Measurements from ENCODE around the gene SHC1. TPM values are rescaled to one million over a fixed set of nuclear protein-coding genes. Genes with fewer than 3 reads are reported as not detected.

Gene SHC1
- 161 and 222 TPM in 2 replicates for total RNA-seq

DNA sequence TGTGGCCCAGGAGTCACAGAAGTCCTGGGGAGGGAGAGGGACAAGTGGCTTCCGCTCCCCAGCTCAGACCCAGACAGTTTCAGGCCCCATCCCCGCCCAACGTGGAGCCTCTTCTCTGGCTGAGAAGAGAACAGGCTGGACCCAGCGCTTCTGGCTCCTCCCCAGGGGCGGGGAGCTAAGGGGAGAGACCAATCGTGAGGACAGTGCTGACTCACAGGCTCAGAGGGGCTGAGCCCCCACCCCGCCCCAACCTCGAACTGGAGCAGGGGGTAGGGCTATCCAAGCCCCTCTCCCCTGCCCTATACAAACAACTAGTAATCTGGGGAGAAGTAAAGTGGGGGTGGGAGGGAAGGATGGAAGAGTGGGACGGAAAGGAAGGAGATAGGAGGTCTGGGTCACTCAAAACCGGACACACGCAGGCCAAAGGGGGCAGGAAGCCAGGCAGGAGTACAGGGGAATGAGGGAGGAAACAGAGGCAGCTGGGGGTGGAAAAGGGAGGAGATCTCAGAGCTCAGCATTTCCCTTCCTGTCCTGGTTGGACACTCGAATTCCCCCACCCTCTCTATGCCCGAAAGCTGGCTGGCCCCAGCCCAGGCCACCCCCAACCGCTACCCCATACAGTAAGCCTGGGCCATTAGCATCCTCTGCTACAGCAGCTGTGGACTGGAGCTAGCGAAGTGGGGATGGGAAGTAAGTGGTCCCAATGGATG lies at the start of gene SHC1:
Gene SHC1, minus strand, starts transcription at position 117 of the 710 bp plus-strand sequence. CDS start 221 bp downstream, outside the sequence.

DNA sequence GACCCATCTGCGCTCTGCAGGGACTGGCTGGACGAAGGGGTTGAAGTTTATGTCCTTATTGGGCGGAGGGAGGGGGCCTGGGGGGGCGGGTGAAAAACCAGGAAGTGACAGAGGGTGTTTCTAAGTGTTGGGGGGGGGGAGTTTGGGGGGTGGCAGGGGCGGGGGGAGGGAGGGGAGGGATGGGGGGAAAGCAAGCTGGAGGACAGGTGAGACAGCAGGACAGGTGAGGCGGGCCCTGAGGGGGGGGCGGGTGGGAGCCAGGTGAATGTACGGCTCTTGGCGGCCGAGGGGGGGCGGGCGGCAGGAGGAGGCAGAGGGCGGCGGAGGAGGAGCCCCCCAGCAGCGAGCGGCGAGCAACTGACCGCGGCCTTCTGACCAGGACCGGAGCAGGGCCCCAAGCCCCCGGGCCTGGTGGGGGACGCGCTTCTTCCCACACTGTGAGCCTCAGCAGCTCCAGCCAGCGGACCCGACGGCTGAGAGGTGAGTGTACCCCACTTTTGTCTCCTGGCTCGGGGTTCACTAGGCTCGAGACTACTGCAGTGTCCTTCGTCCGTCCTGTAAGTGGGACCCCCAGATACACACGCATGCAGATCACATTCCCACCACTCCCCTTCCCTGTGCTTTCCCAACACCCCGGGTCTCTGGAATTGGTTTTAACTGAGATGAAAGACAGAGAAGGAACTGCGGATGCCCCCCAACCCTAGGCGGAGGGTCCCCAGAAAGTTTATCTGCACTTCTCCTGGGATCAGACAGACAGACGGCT lies 32.1 kb upstream of the SHC1 start, which contains the start of gene ZBTB7B:
Gene ZBTB7B, plus strand, starts transcription at position 339 of the 763 bp plus-strand sequence. CDS start 11,859 bp downstream, outside the sequence.

GRCh38 chr1:154993572-154994268 lies 23.2 kb upstream of the SHC1 start, which contains the start of gene LENEP:
TSS of gene LENEP (plus strand) at chr1:154993586. CDS start at chr1:154993608, 22 bp downstream.

DNA sequence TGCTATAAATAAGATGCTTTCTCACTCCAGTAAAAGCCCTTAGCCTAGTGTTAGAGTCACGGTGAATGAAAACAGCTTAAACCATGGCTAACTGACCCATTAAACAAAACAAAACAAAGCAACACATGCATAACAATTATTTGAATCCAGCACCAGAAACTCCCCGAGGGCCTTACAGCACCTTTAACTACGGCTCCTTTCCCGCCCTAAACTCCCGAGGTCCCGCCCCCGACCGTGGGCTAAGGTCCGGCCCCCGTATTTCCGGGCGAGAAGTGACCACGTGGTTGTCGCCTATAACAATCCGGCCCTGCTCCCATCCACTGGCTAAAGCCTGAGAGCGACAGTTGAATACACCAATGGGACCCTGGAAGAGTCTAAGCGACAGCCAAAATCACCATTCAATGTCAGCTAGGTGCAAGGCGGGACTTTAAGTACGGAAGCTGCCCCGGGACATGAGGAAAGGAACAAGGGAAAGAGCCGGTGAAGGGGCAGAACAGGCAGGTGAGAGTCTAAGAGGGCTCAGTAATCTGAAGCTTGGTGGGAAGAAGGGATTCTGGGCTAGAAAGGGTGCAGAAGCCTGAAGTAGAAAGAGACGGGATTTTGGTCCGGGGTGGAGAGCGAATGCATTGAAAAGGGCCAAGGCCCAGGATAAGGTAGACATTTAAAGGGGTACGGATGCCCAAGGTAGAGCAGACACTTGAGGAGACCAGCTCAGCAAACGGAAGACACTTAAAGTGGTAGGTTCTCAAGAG lies 12.5 kb upstream of the SHC1 start, which contains the start of gene FLAD1:
Gene FLAD1, plus strand, starts transcription at position 448 of the 752 bp plus-strand sequence. CDS start 351 bp downstream, outside the sequence.

DNA sequence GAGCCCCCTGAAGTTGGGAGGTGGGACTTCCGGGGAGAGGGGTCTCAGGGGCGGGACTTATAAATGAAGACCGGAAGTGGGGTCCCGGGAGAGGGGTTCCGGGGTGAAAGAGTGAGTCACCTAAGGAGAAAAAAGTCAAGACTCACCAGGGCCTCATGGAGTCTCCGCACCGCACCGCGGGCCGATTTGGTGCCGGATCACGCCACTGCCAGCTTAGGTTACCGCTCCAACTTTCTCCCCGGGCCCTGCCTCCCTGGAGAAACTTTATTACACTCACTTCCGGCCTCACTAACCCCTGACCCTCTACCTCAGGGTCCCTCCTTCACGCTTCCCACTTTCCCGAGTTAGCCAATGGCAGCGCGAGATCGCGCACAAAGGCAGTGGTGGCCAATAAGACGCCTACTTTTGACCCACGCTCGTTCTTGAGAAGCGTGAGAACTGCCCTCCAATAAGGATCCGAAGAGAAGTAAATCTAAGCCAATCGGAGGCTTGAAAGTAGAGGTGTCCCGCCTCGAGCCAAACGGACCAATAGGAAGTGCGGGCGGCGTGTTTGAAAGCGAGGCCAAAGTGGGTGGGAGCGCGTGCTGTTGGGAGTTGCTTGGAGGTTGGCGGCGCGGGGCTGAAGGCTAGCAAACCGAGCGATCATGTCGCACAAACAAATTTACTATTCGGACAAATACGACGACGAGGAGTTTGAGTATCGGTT lies 3.7 kb upstream of the SHC1 start, which contains the start of gene CKS1B:
Gene CKS1B, plus strand, starts transcription at position 580 of the 706 bp plus-strand sequence. Its CDS starts 65 bp downstream, at position 645.

GRCh38 chr1:154961207-154962155 lies 9.1 kb downstream of the SHC1 start, which contains the start of gene PYGO2:
TSS of gene PYGO2 (minus strand) at chr1:154961782. CDS start at chr1:154961576, 206 bp downstream.

GRCh38 chr1:154955718-154956543 lies 14.6 kb downstream of the SHC1 start, which contains the start of gene PBXIP1:
TSS of gene PBXIP1 (minus strand) at chr1:154956099. CDS start at chr1:154953721, 2,378 bp downstream.

GRCh38 chr1:154936555-154937084 lies 33.9 kb downstream of the SHC1 start, which contains the start of gene PMVK:
TSS of gene PMVK (minus strand) at chr1:154936719. CDS start at chr1:154936685, 34 bp downstream.

Other genes starting within 250 kb of the SHC1 start
- gene KCNN3, start 100.5 kb downstream of the SHC1 start, total RNA-seq: under 0.01 TPM in 2 replicates
- gene PMVK, start 34.0 kb downstream of the SHC1 start, total RNA-seq: 6.9 and 9.6 TPM in 2 replicates
- 28.8 and 102 TPM in 2 replicates for gene PBXIP1, start 14.6 kb downstream of the SHC1 start, total RNA-seq
- 8.6 and 9.5 TPM in 2 replicates for gene PYGO2, start 9.0 kb downstream of the SHC1 start, total RNA-seq
- 77.5 and 224 TPM in 2 replicates for gene CKS1B, start 3.9 kb upstream of the SHC1 start, total RNA-seq
- 16.2 and 19.6 TPM in 2 replicates for gene FLAD1, start 12.6 kb upstream of the SHC1 start, total RNA-seq
- gene LENEP, start 22.8 kb upstream of the SHC1 start, total RNA-seq: 1.00 TPM in 1 of 2 replicates, not detected in the other
- 11.4 and 22.7 TPM in 2 replicates for gene ZBTB7B, start 32.1 kb upstream of the SHC1 start, total RNA-seq
- gene DCST2, start 63.0 kb upstream of the SHC1 start, total RNA-seq: 0.11 TPM in 1 of 2 replicates, not detected in the other
- gene DCST1, start 63.1 kb upstream of the SHC1 start, total RNA-seq: not detected in 2 replicates
- 56.7 and 69.5 TPM in 2 replicates for gene ADAM15, start 80.6 kb upstream of the SHC1 start, total RNA-seq
- gene EFNA4, start 93.0 kb upstream of the SHC1 start, total RNA-seq: 1.7 and 2.9 TPM in 2 replicates
- gene EFNA3, start 108.1 kb upstream of the SHC1 start, total RNA-seq: 0.22 and 0.50 TPM in 2 replicates
- 0.22 and 0.75 TPM in 2 replicates for gene EFNA1, start 157.1 kb upstream of the SHC1 start, total RNA-seq
- 19.7 and 37.7 TPM in 2 replicates for gene SLC50A1, start 165.1 kb upstream of the SHC1 start, total RNA-seq
- 34.1 and 42.9 TPM in 2 replicates for gene DPM3, start 169.8 kb upstream of the SHC1 start, total RNA-seq
- 77.0 and 88.1 TPM in 2 replicates for gene KRTCAP2, start 202.6 kb upstream of the SHC1 start, total RNA-seq
- gene TRIM46, start 203.1 kb upstream of the SHC1 start, total RNA-seq: 3.9 and 4.9 TPM in 2 replicates
- 28.8 and 46.6 TPM in 2 replicates for gene THBS3, start 237.2 kb upstream of the SHC1 start, total RNA-seq
- 40.0 and 50.5 TPM in 2 replicates for gene MTX1, start 237.9 kb upstream of the SHC1 start, total RNA-seq

All from uterine smooth muscle cell (primary cell).